Measurements from ENCODE around the gene ABCE1. TPM values are rescaled to one million over a fixed set of nuclear protein-coding genes. Genes with fewer than 3 reads are reported as not detected.

The ABCE1 gene
- total and polyA plus RNA-seq, 2 experiments from 2014 or later: 70.3 to 185 TPM

DNA sequence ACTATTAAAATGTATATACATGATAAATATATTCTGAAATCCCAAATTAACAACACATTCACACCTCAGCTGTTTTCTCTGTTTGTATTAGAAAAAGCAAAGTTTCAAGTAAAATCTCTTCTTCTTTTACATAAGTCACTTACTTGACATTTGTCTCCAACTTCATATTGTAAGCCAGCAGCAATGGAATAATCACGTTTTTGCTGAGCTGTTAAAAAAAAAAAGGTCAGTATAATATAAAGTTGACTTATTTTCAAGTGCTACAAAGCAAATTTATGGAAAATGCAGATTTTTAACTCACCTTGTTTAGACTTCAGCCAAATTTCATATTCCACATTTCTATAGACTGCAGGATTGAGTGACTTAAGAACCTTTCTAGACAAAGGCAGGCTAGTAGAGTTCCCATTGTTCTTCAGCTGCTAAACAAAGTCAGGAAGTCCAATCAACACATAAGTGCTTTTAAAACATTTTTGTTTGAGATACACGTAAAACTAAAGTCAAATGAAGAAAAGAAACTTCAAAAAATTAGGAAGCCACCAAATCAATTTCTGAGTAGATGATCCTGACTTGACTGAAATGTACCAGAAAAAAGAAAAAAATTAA lies 57.3 kb downstream of the ABCE1 start:
- peaks cover 15% of the 10 kb centered on the region; the same call in 1 of the 2 replicates for H3K36me3 ChIP-seq (ENCODE audit: insufficient read depth)
- H3K9me2 ChIP-seq (ENCODE audit: insufficient read depth): no peaks in the 10 kb centered on the region
- peaks cover 3% of the 10 kb centered on the region; the same call in 1 of the 2 replicates for H4K20me1 ChIP-seq (replicated peaks; ENCODE audit: insufficient read depth)
- no peak overlapping the region for H3K27ac ChIP-seq (ENCODE audit: low read depth)
- ATAC-seq: no peak
- Mint-ChIP-seq H3K27me3 (ENCODE audit: insufficient read depth, low read depth, poor library complexity) (no peaks in the 10 kb centered on the region), H3K36me3 (ENCODE audit: low read depth) (peaks cover 56% of the 10 kb centered on the region), H3K9me3 (no peaks in the 10 kb centered on the region), H3K27ac (no peak overlapping the region), H3K4me1 (no peaks in the 10 kb centered on the region), H3K4me3 (no peak overlapping the region)
- H2AFZ ChIP-seq: no peak overlapping the region
- TF ChIP-seq CREB1 (CRISPR knock-in tag; IDR thresholded peaks at IDR 0.05; ENCODE audit: low read depth): no peak
- TF ChIP-seq, protein P1, sequence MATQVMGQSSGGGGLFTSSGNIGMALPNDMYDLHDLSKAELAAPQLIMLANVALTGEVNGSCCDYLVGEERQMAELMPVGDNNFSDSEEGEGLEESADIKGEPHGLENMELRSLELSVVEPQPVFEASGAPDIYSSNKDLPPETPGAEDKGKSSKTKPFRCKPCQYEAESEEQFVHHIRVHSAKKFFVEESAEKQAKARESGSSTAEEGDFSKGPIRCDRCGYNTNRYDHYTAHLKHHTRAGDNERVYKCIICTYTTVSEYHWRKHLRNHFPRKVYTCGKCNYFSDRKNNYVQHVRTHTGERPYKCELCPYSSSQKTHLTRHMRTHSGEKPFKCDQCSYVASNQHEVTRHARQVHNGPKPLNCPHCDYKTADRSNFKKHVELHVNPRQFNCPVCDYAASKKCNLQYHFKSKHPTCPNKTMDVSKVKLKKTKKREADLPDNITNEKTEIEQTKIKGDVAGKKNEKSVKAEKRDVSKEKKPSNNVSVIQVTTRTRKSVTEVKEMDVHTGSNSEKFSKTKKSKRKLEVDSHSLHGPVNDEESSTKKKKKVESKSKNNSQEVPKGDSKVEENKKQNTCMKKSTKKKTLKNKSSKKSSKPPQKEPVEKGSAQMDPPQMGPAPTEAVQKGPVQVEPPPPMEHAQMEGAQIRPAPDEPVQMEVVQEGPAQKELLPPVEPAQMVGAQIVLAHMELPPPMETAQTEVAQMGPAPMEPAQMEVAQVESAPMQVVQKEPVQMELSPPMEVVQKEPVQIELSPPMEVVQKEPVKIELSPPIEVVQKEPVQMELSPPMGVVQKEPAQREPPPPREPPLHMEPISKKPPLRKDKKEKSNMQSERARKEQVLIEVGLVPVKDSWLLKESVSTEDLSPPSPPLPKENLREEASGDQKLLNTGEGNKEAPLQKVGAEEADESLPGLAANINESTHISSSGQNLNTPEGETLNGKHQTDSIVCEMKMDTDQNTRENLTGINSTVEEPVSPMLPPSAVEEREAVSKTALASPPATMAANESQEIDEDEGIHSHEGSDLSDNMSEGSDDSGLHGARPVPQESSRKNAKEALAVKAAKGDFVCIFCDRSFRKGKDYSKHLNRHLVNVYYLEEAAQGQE (IDR thresholded peaks at IDR 0.05; ENCODE audit: unreplicated experiment): no peak
- TF ChIP-seq JUNB (IDR thresholded peaks at IDR 0.05; ENCODE audit: unreplicated experiment): no peak
- TF ChIP-seq ZNF114 (CRISPR knock-in tag; IDR thresholded peaks at IDR 0.05): no peak
- TF ChIP-seq EZH2phosphoT487 (IDR thresholded peaks at IDR 0.05; ENCODE audit: unreplicated experiment): no peak
- TF ChIP-seq, protein P2, sequence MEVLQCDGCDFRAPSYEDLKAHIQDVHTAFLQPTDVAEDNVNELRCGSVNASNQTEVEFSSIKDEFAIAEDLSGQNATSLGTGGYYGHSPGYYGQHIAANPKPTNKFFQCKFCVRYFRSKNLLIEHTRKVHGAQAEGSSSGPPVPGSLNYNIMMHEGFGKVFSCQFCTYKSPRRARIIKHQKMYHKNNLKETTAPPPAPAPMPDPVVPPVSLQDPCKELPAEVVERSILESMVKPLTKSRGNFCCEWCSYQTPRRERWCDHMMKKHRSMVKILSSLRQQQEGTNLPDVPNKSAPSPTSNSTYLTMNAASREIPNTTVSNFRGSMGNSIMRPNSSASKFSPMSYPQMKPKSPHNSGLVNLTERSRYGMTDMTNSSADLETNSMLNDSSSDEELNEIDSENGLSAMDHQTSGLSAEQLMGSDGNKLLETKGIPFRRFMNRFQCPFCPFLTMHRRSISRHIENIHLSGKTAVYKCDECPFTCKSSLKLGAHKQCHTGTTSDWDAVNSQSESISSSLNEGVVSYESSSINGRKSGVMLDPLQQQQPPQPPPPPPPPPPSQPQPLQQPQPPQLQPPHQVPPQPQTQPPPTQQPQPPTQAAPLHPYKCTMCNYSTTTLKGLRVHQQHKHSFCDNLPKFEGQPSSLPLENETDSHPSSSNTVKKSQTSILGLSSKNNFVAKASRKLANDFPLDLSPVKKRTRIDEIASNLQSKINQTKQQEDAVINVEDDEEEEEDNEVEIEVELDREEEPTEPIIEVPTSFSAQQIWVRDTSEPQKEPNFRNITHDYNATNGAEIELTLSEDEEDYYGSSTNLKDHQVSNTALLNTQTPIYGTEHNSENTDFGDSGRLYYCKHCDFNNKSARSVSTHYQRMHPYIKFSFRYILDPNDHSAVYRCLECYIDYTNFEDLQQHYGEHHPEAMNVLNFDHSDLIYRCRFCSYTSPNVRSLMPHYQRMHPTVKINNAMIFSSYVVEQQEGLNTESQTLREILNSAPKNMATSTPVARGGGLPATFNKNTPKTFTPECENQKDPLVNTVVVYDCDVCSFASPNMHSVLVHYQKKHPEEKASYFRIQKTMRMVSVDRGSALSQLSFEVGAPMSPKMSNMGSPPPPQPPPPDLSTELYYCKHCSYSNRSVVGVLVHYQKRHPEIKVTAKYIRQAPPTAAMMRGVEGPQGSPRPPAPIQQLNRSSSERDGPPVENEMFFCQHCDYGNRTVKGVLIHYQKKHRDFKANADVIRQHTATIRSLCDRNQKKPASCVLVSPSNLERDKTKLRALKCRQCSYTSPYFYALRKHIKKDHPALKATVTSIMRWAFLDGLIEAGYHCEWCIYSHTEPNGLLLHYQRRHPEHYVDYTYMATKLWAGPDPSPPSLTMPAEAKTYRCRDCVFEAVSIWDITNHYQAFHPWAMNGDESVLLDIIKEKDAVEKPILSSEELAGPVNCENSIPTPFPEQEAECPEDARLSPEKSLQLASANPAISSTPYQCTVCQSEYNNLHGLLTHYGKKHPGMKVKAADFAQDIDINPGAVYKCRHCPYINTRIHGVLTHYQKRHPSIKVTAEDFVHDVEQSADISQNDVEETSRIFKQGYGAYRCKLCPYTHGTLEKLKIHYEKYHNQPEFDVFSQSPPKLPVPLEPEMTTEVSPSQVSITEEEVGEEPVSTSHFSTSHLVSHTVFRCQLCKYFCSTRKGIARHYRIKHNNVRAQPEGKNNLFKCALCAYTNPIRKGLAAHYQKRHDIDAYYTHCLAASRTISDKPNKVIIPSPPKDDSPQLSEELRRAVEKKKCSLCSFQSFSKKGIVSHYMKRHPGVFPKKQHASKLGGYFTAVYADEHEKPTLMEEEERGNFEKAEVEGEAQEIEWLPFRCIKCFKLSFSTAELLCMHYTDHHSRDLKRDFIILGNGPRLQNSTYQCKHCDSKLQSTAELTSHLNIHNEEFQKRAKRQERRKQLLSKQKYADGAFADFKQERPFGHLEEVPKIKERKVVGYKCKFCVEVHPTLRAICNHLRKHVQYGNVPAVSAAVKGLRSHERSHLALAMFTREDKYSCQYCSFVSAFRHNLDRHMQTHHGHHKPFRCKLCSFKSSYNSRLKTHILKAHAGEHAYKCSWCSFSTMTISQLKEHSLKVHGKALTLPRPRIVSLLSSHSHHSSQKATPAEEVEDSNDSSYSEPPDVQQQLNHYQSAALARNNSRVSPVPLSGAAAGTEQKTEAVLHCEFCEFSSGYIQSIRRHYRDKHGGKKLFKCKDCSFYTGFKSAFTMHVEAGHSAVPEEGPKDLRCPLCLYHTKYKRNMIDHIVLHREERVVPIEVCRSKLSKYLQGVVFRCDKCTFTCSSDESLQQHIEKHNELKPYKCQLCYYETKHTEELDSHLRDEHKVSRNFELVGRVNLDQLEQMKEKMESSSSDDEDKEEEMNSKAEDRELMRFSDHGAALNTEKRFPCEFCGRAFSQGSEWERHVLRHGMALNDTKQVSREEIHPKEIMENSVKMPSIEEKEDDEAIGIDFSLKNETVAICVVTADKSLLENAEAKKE (CRISPR knock-in tag; IDR thresholded peaks at IDR 0.05): no peak
- TF ChIP-seq NANOG (IDR thresholded peaks at IDR 0.05; ENCODE audit: borderline replicate concordance): no peak
- TF ChIP-seq, protein P3, sequence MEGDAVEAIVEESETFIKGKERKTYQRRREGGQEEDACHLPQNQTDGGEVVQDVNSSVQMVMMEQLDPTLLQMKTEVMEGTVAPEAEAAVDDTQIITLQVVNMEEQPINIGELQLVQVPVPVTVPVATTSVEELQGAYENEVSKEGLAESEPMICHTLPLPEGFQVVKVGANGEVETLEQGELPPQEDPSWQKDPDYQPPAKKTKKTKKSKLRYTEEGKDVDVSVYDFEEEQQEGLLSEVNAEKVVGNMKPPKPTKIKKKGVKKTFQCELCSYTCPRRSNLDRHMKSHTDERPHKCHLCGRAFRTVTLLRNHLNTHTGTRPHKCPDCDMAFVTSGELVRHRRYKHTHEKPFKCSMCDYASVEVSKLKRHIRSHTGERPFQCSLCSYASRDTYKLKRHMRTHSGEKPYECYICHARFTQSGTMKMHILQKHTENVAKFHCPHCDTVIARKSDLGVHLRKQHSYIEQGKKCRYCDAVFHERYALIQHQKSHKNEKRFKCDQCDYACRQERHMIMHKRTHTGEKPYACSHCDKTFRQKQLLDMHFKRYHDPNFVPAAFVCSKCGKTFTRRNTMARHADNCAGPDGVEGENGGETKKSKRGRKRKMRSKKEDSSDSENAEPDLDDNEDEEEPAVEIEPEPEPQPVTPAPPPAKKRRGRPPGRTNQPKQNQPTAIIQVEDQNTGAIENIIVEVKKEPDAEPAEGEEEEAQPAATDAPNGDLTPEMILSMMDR (conservative IDR thresholded peaks at IDR 0.05; ENCODE audit: low read depth in 2 of 2): no peak
- no peak for TF ChIP-seq ZNF331 (CRISPR knock-in tag; IDR thresholded peaks at IDR 0.05; ENCODE audit: low read depth)
- no peak for TF ChIP-seq POLR2AphosphoS5 (IDR thresholded peaks at IDR 0.05; ENCODE audit: low read depth)
- TF ChIP-seq, protein P4, sequence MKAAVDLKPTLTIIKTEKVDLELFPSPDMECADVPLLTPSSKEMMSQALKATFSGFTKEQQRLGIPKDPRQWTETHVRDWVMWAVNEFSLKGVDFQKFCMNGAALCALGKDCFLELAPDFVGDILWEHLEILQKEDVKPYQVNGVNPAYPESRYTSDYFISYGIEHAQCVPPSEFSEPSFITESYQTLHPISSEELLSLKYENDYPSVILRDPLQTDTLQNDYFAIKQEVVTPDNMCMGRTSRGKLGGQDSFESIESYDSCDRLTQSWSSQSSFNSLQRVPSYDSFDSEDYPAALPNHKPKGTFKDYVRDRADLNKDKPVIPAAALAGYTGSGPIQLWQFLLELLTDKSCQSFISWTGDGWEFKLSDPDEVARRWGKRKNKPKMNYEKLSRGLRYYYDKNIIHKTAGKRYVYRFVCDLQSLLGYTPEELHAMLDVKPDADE (IDR thresholded peaks at IDR 0.05): no peak
- no peak for TF ChIP-seq EZH2 (IDR thresholded peaks at IDR 0.05; ENCODE audit: low read depth, unreplicated experiment)
- no peaks in the 10 kb centered on the region for H3K4me1 ChIP-seq (ENCODE audit: insufficient read depth)
- DNase-seq (ENCODE audit: low spot score): no peak
- H3K27me3 ChIP-seq (ENCODE audit: insufficient read depth): no peaks in the 10 kb centered on the region
- no peak overlapping the region for H3K4me2 ChIP-seq
- peaks cover 22% of the 10 kb centered on the region for H3K79me2 ChIP-seq (replicated peaks; ENCODE audit: insufficient read depth)
- H3F3A ChIP-seq (replicated peaks; ENCODE audit: low read depth): no peaks in the 10 kb centered on the region
- no peak overlapping the region for H3K4me3 ChIP-seq
